ENCODE results near the gene STAP2. TPM values are rescaled to one million over a fixed set of nuclear protein-coding genes. Genes with fewer than 3 reads are reported as not detected.

Gene STAP2
- total and polyA plus RNA-seq, 9 of the 15 experiments (the other 6 are each of a cell fraction or from before 2014, with no cell fraction given): 1.2 to 9.8 (median 4.5) TPM

DNA sequence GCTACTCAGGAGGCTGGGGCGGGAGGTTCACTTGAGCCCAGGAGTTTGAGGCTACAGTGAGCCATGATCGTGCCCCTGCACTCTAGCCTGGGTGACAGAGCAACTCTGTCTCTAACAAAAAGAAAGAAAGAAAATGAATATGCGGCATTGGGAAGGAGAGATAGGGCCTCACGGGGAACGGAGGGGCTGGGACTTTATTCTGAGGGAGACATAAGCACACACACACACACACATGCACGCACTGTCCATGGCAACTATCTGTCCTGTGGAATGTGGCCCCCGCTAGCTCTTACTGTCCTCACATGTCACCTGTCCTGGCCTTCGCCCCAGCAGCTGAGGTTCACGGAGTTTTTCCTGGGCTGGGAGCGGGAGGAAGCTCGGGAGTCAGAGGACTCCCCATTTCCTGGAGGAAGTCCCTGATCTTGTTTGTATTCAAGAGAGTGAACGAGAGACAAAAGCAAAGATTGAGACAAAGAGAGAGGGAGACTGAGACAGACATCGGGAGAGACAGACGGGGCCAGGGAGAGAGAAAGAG lies 654 bp downstream of the STAP2 start (continued):
- TF ChIP-seq, protein P1, sequence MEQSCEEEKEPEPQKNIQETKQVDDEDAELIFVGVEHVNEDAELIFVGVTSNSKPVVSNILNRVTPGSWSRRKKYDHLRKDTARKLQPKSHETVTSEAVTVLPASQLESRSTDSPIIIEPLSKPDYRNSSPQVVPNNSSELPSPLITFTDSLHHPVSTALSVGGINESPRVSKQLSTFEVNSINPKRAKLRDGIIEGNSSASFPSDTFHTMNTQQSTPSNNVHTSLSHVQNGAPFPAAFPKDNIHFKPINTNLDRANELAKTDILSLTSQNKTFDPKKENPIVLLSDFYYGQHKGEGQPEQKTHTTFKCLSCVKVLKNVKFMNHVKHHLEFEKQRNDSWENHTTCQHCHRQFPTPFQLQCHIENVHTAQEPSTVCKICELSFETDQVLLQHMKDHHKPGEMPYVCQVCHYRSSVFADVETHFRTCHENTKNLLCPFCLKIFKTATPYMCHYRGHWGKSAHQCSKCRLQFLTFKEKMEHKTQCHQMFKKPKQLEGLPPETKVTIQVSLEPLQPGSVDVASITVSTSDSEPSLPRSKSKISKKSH (CRISPR knock-in tag; IDR thresholded peaks at IDR 0.05): no peak
- no peak for TF ChIP-seq ZFP91 (CRISPR knock-in tag; IDR thresholded peaks at IDR 0.05)
- TF ChIP-seq PML (IDR thresholded peaks at IDR 0.05; ENCODE audit: low read length): no peak
- TF ChIP-seq DIDO1 (tag; IDR thresholded peaks at IDR 0.05; ENCODE audit: low read depth): 0 out of 2 replicates have a peak, but pooled peaks have one; percentile 27
- no peak for TF ChIP-seq RAD21 (CRISPR knock-in tag; conservative IDR thresholded peaks at IDR 0.05 in 1 of 2, IDR thresholded peaks at IDR 0.05 in 1 of 2)
- no peak for TF ChIP-seq TCF15 (CRISPR knock-in tag; IDR thresholded peaks at IDR 0.05)
- no peak for TF ChIP-seq HDAC2 (IDR thresholded peaks at IDR 0.05)
- peak; percentile 71 for TF ChIP-seq L3MBTL2 (IDR thresholded peaks at IDR 0.05)
- TF ChIP-seq, protein P2, sequence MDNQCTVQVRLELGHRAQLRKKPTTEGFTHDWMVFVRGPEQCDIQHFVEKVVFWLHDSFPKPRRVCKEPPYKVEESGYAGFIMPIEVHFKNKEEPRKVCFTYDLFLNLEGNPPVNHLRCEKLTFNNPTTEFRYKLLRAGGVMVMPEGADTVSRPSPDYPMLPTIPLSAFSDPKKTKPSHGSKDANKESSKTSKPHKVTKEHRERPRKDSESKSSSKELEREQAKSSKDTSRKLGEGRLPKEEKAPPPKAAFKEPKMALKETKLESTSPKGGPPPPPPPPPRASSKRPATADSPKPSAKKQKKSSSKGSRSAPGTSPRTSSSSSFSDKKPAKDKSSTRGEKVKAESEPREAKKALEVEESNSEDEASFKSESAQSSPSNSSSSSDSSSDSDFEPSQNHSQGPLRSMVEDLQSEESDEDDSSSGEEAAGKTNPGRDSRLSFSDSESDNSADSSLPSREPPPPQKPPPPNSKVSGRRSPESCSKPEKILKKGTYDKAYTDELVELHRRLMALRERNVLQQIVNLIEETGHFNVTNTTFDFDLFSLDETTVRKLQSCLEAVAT (IDR thresholded peaks at IDR 0.05): no peak
- TF ChIP-seq ELF1 (tag; IDR thresholded peaks at IDR 0.05): 0 out of 2 replicates have a peak, but pooled peaks have one; percentile 34
- TF ChIP-seq, protein P3, sequence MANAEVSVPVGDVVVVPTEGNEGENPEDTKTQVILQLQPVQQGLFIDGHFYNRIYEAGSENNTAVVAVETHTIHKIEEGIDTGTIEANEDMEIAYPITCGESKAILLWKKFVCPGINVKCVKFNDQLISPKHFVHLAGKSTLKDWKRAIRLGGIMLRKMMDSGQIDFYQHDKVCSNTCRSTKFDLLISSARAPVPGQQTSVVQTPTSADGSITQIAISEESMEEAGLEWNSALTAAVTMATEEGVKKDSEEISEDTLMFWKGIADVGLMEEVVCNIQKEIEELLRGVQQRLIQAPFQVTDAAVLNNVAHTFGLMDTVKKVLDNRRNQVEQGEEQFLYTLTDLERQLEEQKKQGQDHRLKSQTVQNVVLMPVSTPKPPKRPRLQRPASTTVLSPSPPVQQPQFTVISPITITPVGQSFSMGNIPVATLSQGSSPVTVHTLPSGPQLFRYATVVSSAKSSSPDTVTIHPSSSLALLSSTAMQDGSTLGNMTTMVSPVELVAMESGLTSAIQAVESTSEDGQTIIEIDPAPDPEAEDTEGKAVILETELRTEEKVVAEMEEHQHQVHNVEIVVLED (CRISPR knock-in tag; IDR thresholded peaks at IDR 0.05): no peak
- no peak for TF ChIP-seq PHF21A (IDR thresholded peaks at IDR 0.05; ENCODE audit: borderline replicate concordance, low read depth)
- no peak for TF ChIP-seq TGIF2 (CRISPR knock-in tag; IDR thresholded peaks at IDR 0.05)
- no peak for TF ChIP-seq FOXK1 (CRISPR knock-in tag; IDR thresholded peaks at IDR 0.05; ENCODE audit: borderline replicate concordance)
- TF ChIP-seq GABPA (tag; conservative IDR thresholded peaks at IDR 0.05; ENCODE audit: low read depth): no peak
- TF ChIP-seq BRF2 (IDR thresholded peaks at IDR 0.05; ENCODE audit: borderline replicate concordance, insufficient read depth, insufficient read length): no peak
- TF ChIP-seq, protein P4, sequence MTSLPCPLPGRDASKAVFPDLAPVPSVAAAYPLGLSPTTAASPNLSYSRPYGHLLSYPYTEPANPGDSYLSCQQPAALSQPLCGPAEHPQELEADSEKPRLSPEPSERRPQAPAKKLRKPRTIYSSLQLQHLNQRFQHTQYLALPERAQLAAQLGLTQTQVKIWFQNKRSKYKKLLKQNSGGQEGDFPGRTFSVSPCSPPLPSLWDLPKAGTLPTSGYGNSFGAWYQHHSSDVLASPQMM (CRISPR knock-in tag; IDR thresholded peaks at IDR 0.05): no peak
- TF ChIP-seq ZKSCAN3 (CRISPR knock-in tag; IDR thresholded peaks at IDR 0.05): no peak
- TF ChIP-seq SRF (CRISPR knock-in tag; IDR thresholded peaks at IDR 0.05): no peak
- TF ChIP-seq ETV5 (CRISPR knock-in tag; IDR thresholded peaks at IDR 0.05; ENCODE audit: low read depth): no peak
